Trophoblast cell (in vitro differentiated cells and primary cell): Measurements from ENCODE around the gene PAX8.

ENCODE experiments used
- DNase-seq, 2 donors: peaks; one replicate each; pipeline ENCODE4 v3.0.0-alpha.2; 2016
- H2AFZ ChIP-seq: 2 replicates; pipeline ENCODE4 v1.6.1; 2013; ENCODE audit warnings: low read length, moderate library complexity, mild to moderate bottlenecking; ENCODE audit not compliant: insufficient read depth, poor library complexity
- H2AK5ac ChIP-seq: 2 replicates; pipeline ENCODE4 v1.6.1; 2013; ENCODE audit warnings: mild to moderate bottlenecking, low read length
- H2BK120ac ChIP-seq: 2 replicates; pipeline ENCODE4 v1.6.1; 2013; ENCODE audit warnings: low read length, mild to moderate bottlenecking, moderate library complexity; ENCODE audit not compliant: insufficient read depth, poor library complexity
- H2BK12ac ChIP-seq: 2 replicates; pipeline ENCODE4 v1.6.1; 2013; ENCODE audit warnings: mild to moderate bottlenecking, low read length, moderate library complexity
- H2BK5ac ChIP-seq: 2 replicates; pipeline ENCODE4 v1.6.1; 2013; ENCODE audit warnings: low read length, low read depth, moderate library complexity, mild to moderate bottlenecking; ENCODE audit not compliant: poor library complexity
- H3K14ac ChIP-seq: 2 replicates; pipeline ENCODE4 v1.6.1; 2013; ENCODE audit warnings: mild to moderate bottlenecking, low read length
- H3K18ac ChIP-seq: 2 replicates; pipeline ENCODE4 v1.6.1; 2013; ENCODE audit warnings: mild to moderate bottlenecking, low read length
- H3K23ac ChIP-seq: 2 replicates; pipeline ENCODE4 v1.6.1; 2013; ENCODE audit warnings: low read length
- H3K27ac ChIP-seq: 2 replicates; pipeline ENCODE4 v1.5.1; 2013; ENCODE audit warnings: low read depth, mild to moderate bottlenecking, inconsistent platforms, low read length, moderate library complexity
- H3K27me3 ChIP-seq: 2 replicates; pipeline ENCODE4 v1.6.1; 2013; ENCODE audit warnings: inconsistent platforms, mild to moderate bottlenecking, low read length, moderate library complexity; ENCODE audit not compliant: insufficient read depth
- H3K36me3 ChIP-seq, 2 experiments: 1 replicate in 1 of 2; 2 replicates in 1 of 2; pipeline ENCODE4 v1.6.1; 2013; ENCODE audit warnings: low read length in 2 of 2, mild to moderate bottlenecking in 2 of 2, moderate library complexity in 1 of 2; ENCODE audit not compliant: insufficient read depth in 2 of 2, control insufficient read depth in 1 of 2
- H3K4ac ChIP-seq: 2 replicates; pipeline ENCODE4 v1.6.1; 2013; ENCODE audit warnings: low read depth, mild to moderate bottlenecking, low read length, moderate library complexity
- H3K4me1 ChIP-seq, 2 experiments: 1 replicate in 1 of 2; 2 replicates in 1 of 2; pipeline ENCODE4 v1.6.1; 2013; ENCODE audit warnings: low read length in 2 of 2, mild to moderate bottlenecking in 2 of 2, moderate library complexity in 1 of 2; ENCODE audit not compliant: insufficient read depth in 2 of 2, control insufficient read depth in 1 of 2
- H3K4me2 ChIP-seq: 2 replicates; pipeline ENCODE4 v1.6.1; 2013; ENCODE audit warnings: inconsistent platforms, mild to moderate bottlenecking, low read length, moderate library complexity
- H3K4me3 ChIP-seq: 2 replicates; pipeline ENCODE4 v1.5.1; 2013; ENCODE audit warnings: mild to moderate bottlenecking, low read depth, low read length, inconsistent platforms
- H3K79me1 ChIP-seq: one replicate; pipeline ENCODE4 v1.6.1; 2013; ENCODE audit warnings: low read length
- H3K79me2 ChIP-seq: 2 replicates; pipeline ENCODE4 v1.6.1; 2013; ENCODE audit warnings: low read length, mild to moderate bottlenecking; ENCODE audit not compliant: control insufficient read depth, insufficient read depth, poor library complexity
- H3K9ac ChIP-seq: 2 replicates; pipeline ENCODE4 v1.6.1; 2013; ENCODE audit warnings: mild to moderate bottlenecking, low read length
- H3K9me3 ChIP-seq: 2 replicates; pipeline ENCODE4 v1.6.1; 2013; ENCODE audit warnings: low read depth, mild to moderate bottlenecking, control low read depth, inconsistent platforms, low read length; ENCODE audit not compliant: insufficient read depth
- H4K12ac ChIP-seq: 2 replicates; pipeline ENCODE4 v1.6.1; 2013; ENCODE audit warnings: low read depth, mild to moderate bottlenecking, low read length, moderate library complexity
- H4K8ac ChIP-seq: 2 replicates; pipeline ENCODE4 v1.6.1; 2013; ENCODE audit warnings: low read depth, mild to moderate bottlenecking, low read length, moderate library complexity
- H4K91ac ChIP-seq: one replicate; pipeline ENCODE4 v1.6.1; 2013; ENCODE audit warnings: low read depth, mild to moderate bottlenecking, low read length, moderate library complexity
- WGBS: extraction: QIAGEN DNeasy Blood & Tissue Kit; methylation state at CpG from one replicate; pipeline ENCODE4 v1.1.7; 2013; ENCODE audit warnings: missing lambda C conversion rate; ENCODE audit not compliant: insufficient read length, insufficient coverage; ENCODE audit errors: extremely low coverage; 5-methylcytosine and 5-hydroxymethylcytosine counted together

PAX8 gene

GRCh38 chr2:113211226-113212105 lies 67.3 kb downstream of the PAX8 start:
- no peak overlapping the region for H2BK5ac ChIP-seq
- peaks cover 0 to 3% of the 10 kb centered on the region in 2 experiments for H3K4me1 ChIP-seq
- no peak overlapping the region for H2BK120ac ChIP-seq
- H3K9ac ChIP-seq: no peak overlapping the region
- no peak overlapping the region for H4K91ac ChIP-seq
- no peak overlapping the region for H3K18ac ChIP-seq
- no peak overlapping the region for H3K4me2 ChIP-seq
- no peak overlapping the region for H4K8ac ChIP-seq
- no peak overlapping the region for H2AK5ac ChIP-seq
- no peaks in the 10 kb centered on the region for H3K79me2 ChIP-seq
- no peak overlapping the region for H3K4ac ChIP-seq
- no peak overlapping the region for H3K14ac ChIP-seq
- no CpG with 5 or more reads among the region's 13 CpGs for WGBS
- no peaks in the 10 kb centered on the region for H3K9me3 ChIP-seq
- no peak overlapping the region for H3K23ac ChIP-seq
- DNase-seq: peak in 1 of 2 donors; percentile 50
- H3K27me3 ChIP-seq: no peaks in the 10 kb centered on the region
- no peaks in the 10 kb centered on the region for H3K36me3 ChIP-seq
- no peak overlapping the region for H2AFZ ChIP-seq
- H3K79me1 ChIP-seq: no peaks in the 10 kb centered on the region
- no peak overlapping the region for H2BK12ac ChIP-seq
- no peak overlapping the region for H3K27ac ChIP-seq
- no peak overlapping the region for H4K12ac ChIP-seq
- no peak overlapping the region for H3K4me3 ChIP-seq

- Histone ChIP-seq H3K79me1 (no peaks in the 10 kb centered on the region), H3K23ac (peak overlapping the region; percentile 35), H3K18ac (no peak overlapping the region), H2BK120ac (no peak overlapping the region), H3K4me2 (no peak overlapping the region), H3K4me1 (peaks cover 0 to 3% of the 10 kb centered on the region in 2 experiments), H3K36me3 (no peaks in the 10 kb centered on the region), H4K91ac (no peak overlapping the region), H4K8ac (no peak overlapping the region), H2AFZ (no peak overlapping the region), H2BK5ac (no peak overlapping the region), H3K27me3 (no peaks in the 10 kb centered on the region), H3K4ac (no peak overlapping the region), H3K9me3 (no peaks in the 10 kb centered on the region), H3K27ac (no peak overlapping the region), H3K4me3 (no peak overlapping the region), H3K9ac (no peak overlapping the region), H3K79me2 (no peaks in the 10 kb centered on the region), H2BK12ac (no peak overlapping the region), H4K12ac (no peak overlapping the region), H3K14ac (no peak overlapping the region), H2AK5ac (no peak overlapping the region)
- WGBS: no CpG with 5 or more reads among the region's 15 CpGs
- DNase-seq: no peak
Observed at GRCh38 chr2:113209646-113210171, 69.0 kb downstream of the PAX8 start.

- no peak overlapping the region for H3K9ac ChIP-seq
- H3K4me1 ChIP-seq: peaks cover 0 to 3% of the 10 kb centered on the region in 2 experiments
- no peak overlapping the region for H2BK12ac ChIP-seq
- H3K27ac ChIP-seq: no peak overlapping the region
- no peaks in the 10 kb centered on the region for H3K79me1 ChIP-seq
- H4K91ac ChIP-seq: no peak overlapping the region
- no peak overlapping the region for H3K4me3 ChIP-seq
- no peak overlapping the region for H4K12ac ChIP-seq
- no peak overlapping the region for H3K18ac ChIP-seq
- H3K4ac ChIP-seq: no peak overlapping the region
- H3K23ac ChIP-seq: no peak overlapping the region
- no peaks in the 10 kb centered on the region for H3K79me2 ChIP-seq
- H3K9me3 ChIP-seq: no peaks in the 10 kb centered on the region
- H2BK120ac ChIP-seq: no peak overlapping the region
- WGBS: no CpG with 5 or more reads among the region's 8 CpGs
- no peak for DNase-seq
- no peaks in the 10 kb centered on the region for H3K27me3 ChIP-seq
- no peaks in the 10 kb centered on the region for H3K36me3 ChIP-seq
- H2AK5ac ChIP-seq: no peak overlapping the region
- no peak overlapping the region for H4K8ac ChIP-seq
- H3K4me2 ChIP-seq: no peak overlapping the region
- H2BK5ac ChIP-seq: no peak overlapping the region
- no peak overlapping the region for H2AFZ ChIP-seq
- no peak overlapping the region for H3K14ac ChIP-seq
Observed at GRCh38 chr2:113209011-113209645, 69.6 kb downstream of the PAX8 start.

GRCh38 chr2:113208396-113208795 lies 70.3 kb downstream of the PAX8 start:
- Histone ChIP-seq H3K27ac (no peak overlapping the region), H3K23ac (no peak overlapping the region), H2BK5ac (no peak overlapping the region), H2BK12ac (no peak overlapping the region), H3K4me3 (no peak overlapping the region), H3K14ac (no peak overlapping the region), H3K4ac (no peak overlapping the region), H4K12ac (no peak overlapping the region), H4K91ac (no peak overlapping the region), H3K4me1 (peaks cover 0 to 3% of the 10 kb centered on the region in 2 experiments), H3K36me3 (no peaks in the 10 kb centered on the region), H3K79me1 (no peaks in the 10 kb centered on the region), H3K79me2 (no peaks in the 10 kb centered on the region), H3K27me3 (no peaks in the 10 kb centered on the region), H2AK5ac (no peak overlapping the region), H3K4me2 (no peak overlapping the region), H3K18ac (no peak overlapping the region), H4K8ac (no peak overlapping the region), H2BK120ac (no peak overlapping the region), H3K9me3 (no peaks in the 10 kb centered on the region), H2AFZ (no peak overlapping the region), H3K9ac (no peak overlapping the region)
- no CpG with 5 or more reads among the region's 5 CpGs for WGBS
- DNase-seq: no peak
